A673 (cell line): Measurements from ENCODE around the gene TMEM170B. TPM values are rescaled to one million over a fixed set of nuclear protein-coding genes. Genes with fewer than 3 reads are reported as not detected.

Source experiments
- BruUV-seq: library from RNA; stranded (reverse); fragments of 400-500 nt; replicated peaks from 2 replicates; lab custom pipeline; 2021; lab: Mats Ljungman, UMichigan
- CTCF ChIA-PET: fragments of 300-600 bp; sonication (Branson Sonifier 250); formaldehyde crosslinking; loops from one replicate; lab custom pipeline; 2022; ENCODE audit warnings: antibody characterized with exemption; lab: Charles Lee
- POLR2A ChIA-PET: fragments of 300-600 bp; sonication (Branson Sonifier 250); formaldehyde crosslinking; loops from one replicate; lab custom pipeline; 2022; ENCODE audit warnings: antibody characterized with exemption; ENCODE audit not compliant: low non-redundant PET; lab: Charles Lee
- DNase-seq: peaks from one replicate; pipeline ENCODE4 v3.0.0-alpha.2; 2015; ENCODE audit warnings: low spot score
- H3K27ac ChIP-seq: fragments of 200-600 bp; sonication (generic); 2 replicates; pipeline ENCODE4 v1.5.1; 2016; ENCODE audit warnings: mixed run types, low read depth, mild to moderate bottlenecking, mixed read lengths, antibody characterized with exemption, low read length; ENCODE audit not compliant: poor library complexity, severe bottlenecking
- H3K27me3 ChIP-seq: fragments of 200-600 bp; sonication (generic); replicated peaks from 2 replicates; pipeline ENCODE4 v1.6.1; 2017; ENCODE audit warnings: mixed run types, low read depth, mild to moderate bottlenecking, mixed read lengths, antibody characterized with exemption, low read length; ENCODE audit not compliant: insufficient read depth, poor library complexity
- H3K36me3 ChIP-seq: fragments of 200-600 bp; sonication (generic); 2 replicates; pipeline ENCODE4 v1.6.1; 2016; ENCODE audit warnings: mixed run types, mild to moderate bottlenecking, mixed read lengths, antibody characterized with exemption, low read length; ENCODE audit not compliant: insufficient read depth, poor library complexity, severe bottlenecking
- H3K4me1 ChIP-seq: fragments of 200-600 bp; sonication (generic); 2 replicates; pipeline ENCODE4 v1.6.1; 2017; ENCODE audit warnings: mixed run types, mild to moderate bottlenecking, mixed read lengths, antibody characterized with exemption, low read length; ENCODE audit not compliant: insufficient read depth, poor library complexity, severe bottlenecking
- H3K4me3 ChIP-seq: fragments of 200-600 bp; sonication (generic); 2 replicates; pipeline ENCODE4 v1.5.1; 2016; ENCODE audit warnings: low read depth, mixed run types, mild to moderate bottlenecking, mixed read lengths, low read length; ENCODE audit not compliant: poor library complexity, severe bottlenecking
- H3K9me3 ChIP-seq: fragments of 200-600 bp; sonication (generic); 2 replicates; pipeline ENCODE4 v1.6.1; 2016; ENCODE audit warnings: mixed run types, low read depth, mild to moderate bottlenecking, mixed read lengths, antibody characterized with exemption, low read length; ENCODE audit not compliant: poor library complexity, severe bottlenecking
- EZH2 ChIP-seq: fragments of 200-600 bp; sonication (generic); IDR thresholded peaks from 2 replicates; pipeline ENCODE4 v1.6.1; 2017; ENCODE audit warnings: borderline replicate concordance, low read depth, mild to moderate bottlenecking, mixed read lengths, antibody characterized with exemption, low read length; ENCODE audit not compliant: poor library complexity, severe bottlenecking
- intact Hi-C: fragments of 100-400 bp; cut with micrococcal nuclease; formaldehyde crosslinking; loops from one replicate; pipeline ENCODE4 v1.10.0; 2022; ENCODE audit not compliant: unreplicated experiment
- total RNA-seq: library from RNA; stranded (reverse); gene quantifications from 2 replicates; pipeline ENCODE4 v1.2.3, GENCODE V29; 2021
- TF ChIP-seq, protein P1 (sequence below): fragments of 300-800, 200-600 bp; sonication (generic); conservative IDR thresholded peaks from 2 replicates; pipeline ENCODE4 v1.5.1; 2017; ENCODE audit warnings: low read depth, mild to moderate bottlenecking, antibody characterized with exemption, low read length, moderate library complexity, mixed read lengths

Gene TMEM170B
- total RNA-seq, 1 experiment from 2014 or later = 9.5 TPM

DNA sequence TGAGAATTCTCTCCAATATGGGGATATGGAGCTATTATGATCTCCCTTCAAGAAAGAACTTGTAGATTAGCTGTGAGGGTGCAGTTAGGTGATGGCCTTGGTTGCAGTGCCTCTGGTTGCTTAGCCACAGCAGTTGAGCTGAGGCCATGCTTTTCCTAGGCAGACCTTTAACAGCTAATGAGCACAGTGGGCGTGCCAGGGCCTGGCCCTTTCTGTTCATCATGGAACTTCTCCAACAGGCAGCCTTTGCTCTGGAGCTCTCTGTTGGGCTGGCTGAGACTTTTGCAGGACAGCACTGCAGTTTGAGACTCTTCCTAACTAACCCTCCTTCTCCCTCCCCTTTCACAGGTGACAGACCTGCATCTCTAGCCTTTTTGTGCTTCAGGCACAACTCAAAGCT lies 39.7 kb upstream of the TMEM170B start:
- CTCF ChIA-PET = interaction anchor here (0.6 kb wide), 1 partner anchor 582 kb away, joined by 5 read pairs; no protein-coding TSS in a partner anchor

DNA sequence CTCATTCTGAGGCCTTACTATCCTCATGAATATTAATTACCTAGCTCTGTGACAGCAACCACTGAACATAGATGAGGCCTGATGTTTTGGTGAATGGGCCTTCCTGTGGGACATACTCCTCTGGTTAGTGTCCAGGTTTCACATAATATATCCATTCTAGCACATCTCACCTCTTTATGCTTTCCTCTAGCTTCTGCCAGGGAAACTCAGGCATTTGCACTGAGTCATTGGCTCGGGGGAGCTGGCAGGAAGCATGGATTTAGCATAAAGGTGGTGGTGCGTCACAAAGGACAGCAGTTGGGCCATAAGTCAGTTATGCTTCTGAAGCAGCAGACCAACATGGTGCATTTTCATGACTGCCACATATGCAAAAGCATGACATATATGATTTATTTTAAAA lies 37.5 kb upstream of the TMEM170B start:
- TF ChIP-seq, protein P1, sequence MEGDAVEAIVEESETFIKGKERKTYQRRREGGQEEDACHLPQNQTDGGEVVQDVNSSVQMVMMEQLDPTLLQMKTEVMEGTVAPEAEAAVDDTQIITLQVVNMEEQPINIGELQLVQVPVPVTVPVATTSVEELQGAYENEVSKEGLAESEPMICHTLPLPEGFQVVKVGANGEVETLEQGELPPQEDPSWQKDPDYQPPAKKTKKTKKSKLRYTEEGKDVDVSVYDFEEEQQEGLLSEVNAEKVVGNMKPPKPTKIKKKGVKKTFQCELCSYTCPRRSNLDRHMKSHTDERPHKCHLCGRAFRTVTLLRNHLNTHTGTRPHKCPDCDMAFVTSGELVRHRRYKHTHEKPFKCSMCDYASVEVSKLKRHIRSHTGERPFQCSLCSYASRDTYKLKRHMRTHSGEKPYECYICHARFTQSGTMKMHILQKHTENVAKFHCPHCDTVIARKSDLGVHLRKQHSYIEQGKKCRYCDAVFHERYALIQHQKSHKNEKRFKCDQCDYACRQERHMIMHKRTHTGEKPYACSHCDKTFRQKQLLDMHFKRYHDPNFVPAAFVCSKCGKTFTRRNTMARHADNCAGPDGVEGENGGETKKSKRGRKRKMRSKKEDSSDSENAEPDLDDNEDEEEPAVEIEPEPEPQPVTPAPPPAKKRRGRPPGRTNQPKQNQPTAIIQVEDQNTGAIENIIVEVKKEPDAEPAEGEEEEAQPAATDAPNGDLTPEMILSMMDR = no peak
- no peak for TF ChIP-seq EZH2
- H3K27me3 ChIP-seq = no peaks in the 10 kb centered on the region
- intact Hi-C loops = no loop called here
- H3K4me3 ChIP-seq = no peak overlapping the region
- H3K36me3 ChIP-seq = no peaks in the 10 kb centered on the region
- DNase-seq = no peak
- BruUV-seq = no TSS peak
- no peaks in the 10 kb centered on the region for H3K9me3 ChIP-seq
- POLR2A ChIA-PET = no interaction called here
- no peak overlapping the region for H3K27ac ChIP-seq
- H3K4me1 ChIP-seq = no peaks in the 10 kb centered on the region
- CTCF ChIA-PET = no interaction called here

More for the DNA sequence above, 39.7 kb upstream of the TMEM170B start:
- H3K27me3 ChIP-seq = no peaks in the 10 kb centered on the region
- intact Hi-C loops = loop anchor here (5.0 to 10.0 kb wide), 2 partner anchors 79 to 243 kb away; no protein-coding TSS in a partner anchor
- H3K27ac ChIP-seq = no peak overlapping the region
- DNase-seq = no peak
- POLR2A ChIA-PET = no interaction called here
- no peaks in the 10 kb centered on the region for H3K4me1 ChIP-seq
- BruUV-seq = no TSS peak
- H3K9me3 ChIP-seq = no peaks in the 10 kb centered on the region
- TF ChIP-seq, protein P1 = no peak
- TF ChIP-seq EZH2 = no peak
- no peaks in the 10 kb centered on the region for H3K36me3 ChIP-seq
- no peak overlapping the region for H3K4me3 ChIP-seq

GRCh38 chr6:11509471-11509870 lies 28.1 kb upstream of the TMEM170B start:
- CTCF ChIA-PET = no interaction called here
- no TSS peak for BruUV-seq

More at GRCh38 chr6:11509471-11509870, 28.1 kb upstream of the TMEM170B start:
- no peak for DNase-seq
- no peaks in the 10 kb centered on the region for H3K36me3 ChIP-seq
- intact Hi-C loops = no loop called here
- no peak for TF ChIP-seq EZH2
- TF ChIP-seq, protein P1 = no peak
- H3K27ac ChIP-seq = no peak overlapping the region
- POLR2A ChIA-PET = no interaction called here
- no peaks in the 10 kb centered on the region for H3K4me1 ChIP-seq
- no peaks in the 10 kb centered on the region for H3K27me3 ChIP-seq
- no peaks in the 10 kb centered on the region for H3K9me3 ChIP-seq
- no peak overlapping the region for H3K4me3 ChIP-seq
